DOHH2 (cell line): ENCODE measurements around the gene FMNL3.

ENCODE experiments used
- EZH2phosphoT487 ChIP-seq: fragments of 200-600 bp; sonication (generic); IDR thresholded peaks from 2 replicates; pipeline ENCODE4 v1.6.1; 2017; ENCODE audit warnings: borderline replicate concordance, mild to moderate bottlenecking, antibody characterized with exemption, low read length, moderate library complexity, mixed read lengths
- TF ChIP-seq, protein P1 (sequence below): fragments of 200-600 bp; sonication (generic); IDR thresholded peaks from one replicate; pipeline ENCODE4 v1.5.1; 2014; ENCODE audit warnings: antibody characterized with exemption, mild to moderate bottlenecking, low read depth, low read length; ENCODE audit not compliant: poor library complexity, severe bottlenecking

DNA sequence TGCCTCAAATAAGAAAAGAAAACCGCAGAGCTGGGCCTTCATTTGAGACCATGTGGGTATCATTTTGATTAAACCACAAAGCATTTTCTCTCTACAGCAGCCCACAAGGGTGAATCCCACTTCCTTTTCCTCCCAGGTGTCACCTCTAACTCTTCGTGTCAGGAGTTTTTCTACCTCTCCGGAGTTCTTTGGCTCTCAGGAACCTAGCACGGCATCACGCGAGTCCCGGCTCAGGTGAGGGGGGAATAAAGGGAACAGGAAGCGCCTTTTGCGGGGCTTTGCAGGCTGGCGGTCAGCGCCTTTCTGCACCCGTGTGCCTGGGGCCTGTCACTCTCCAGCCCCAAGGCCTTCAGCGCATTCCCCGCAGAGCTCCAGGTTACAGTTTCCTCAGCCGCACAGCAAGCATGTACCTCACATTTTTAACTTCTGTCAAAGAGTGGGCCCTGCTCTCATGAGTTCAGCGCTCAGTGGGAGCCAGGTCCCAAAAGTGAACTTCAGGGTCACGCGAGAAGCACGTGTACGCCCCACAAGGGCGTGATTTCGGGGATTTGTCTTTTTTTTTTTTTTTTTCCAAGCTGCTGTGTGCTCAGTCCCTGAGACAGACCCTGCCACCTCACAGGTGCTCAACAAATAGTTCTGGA is 84.6 kb downstream of the FMNL3 start:
- TF ChIP-seq, protein P1, sequence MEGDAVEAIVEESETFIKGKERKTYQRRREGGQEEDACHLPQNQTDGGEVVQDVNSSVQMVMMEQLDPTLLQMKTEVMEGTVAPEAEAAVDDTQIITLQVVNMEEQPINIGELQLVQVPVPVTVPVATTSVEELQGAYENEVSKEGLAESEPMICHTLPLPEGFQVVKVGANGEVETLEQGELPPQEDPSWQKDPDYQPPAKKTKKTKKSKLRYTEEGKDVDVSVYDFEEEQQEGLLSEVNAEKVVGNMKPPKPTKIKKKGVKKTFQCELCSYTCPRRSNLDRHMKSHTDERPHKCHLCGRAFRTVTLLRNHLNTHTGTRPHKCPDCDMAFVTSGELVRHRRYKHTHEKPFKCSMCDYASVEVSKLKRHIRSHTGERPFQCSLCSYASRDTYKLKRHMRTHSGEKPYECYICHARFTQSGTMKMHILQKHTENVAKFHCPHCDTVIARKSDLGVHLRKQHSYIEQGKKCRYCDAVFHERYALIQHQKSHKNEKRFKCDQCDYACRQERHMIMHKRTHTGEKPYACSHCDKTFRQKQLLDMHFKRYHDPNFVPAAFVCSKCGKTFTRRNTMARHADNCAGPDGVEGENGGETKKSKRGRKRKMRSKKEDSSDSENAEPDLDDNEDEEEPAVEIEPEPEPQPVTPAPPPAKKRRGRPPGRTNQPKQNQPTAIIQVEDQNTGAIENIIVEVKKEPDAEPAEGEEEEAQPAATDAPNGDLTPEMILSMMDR = no peak
- no peak for TF ChIP-seq EZH2phosphoT487
